Hematopoietic multipotent progenitor cell (in vitro differentiated cells): Measurements from ENCODE around the gene CASKIN2. TPM values are rescaled to one million over a fixed set of nuclear protein-coding genes. Genes with fewer than 3 reads are reported as not detected.
A peak's percentile ranks its signal among the peaks of the same experiment; 100 is the strongest.
"Not testable (repeated sequence)": the region's sequence is repeated elsewhere in the genome, so short reads cannot be mapped to it uniquely, and the experiment has no call there.

Source experiments
- DNase-seq, 3 donors: peaks; one replicate each; pipeline ENCODE4 v3.0.0-alpha.2; 2011 to 2015; ENCODE audit warnings: low read depth in 2 of 3, low spot score in 2 of 3
- total RNA-seq: library from RNA; depleted of rRNA; stranded (reverse); fragments of >200 nt; gene quantifications from one replicate; pipeline ENCODE4 v1.2.3, GENCODE V29; 2012

CASKIN2 gene
- total RNA-seq, 1 donor: 14.8 TPM

DNA sequence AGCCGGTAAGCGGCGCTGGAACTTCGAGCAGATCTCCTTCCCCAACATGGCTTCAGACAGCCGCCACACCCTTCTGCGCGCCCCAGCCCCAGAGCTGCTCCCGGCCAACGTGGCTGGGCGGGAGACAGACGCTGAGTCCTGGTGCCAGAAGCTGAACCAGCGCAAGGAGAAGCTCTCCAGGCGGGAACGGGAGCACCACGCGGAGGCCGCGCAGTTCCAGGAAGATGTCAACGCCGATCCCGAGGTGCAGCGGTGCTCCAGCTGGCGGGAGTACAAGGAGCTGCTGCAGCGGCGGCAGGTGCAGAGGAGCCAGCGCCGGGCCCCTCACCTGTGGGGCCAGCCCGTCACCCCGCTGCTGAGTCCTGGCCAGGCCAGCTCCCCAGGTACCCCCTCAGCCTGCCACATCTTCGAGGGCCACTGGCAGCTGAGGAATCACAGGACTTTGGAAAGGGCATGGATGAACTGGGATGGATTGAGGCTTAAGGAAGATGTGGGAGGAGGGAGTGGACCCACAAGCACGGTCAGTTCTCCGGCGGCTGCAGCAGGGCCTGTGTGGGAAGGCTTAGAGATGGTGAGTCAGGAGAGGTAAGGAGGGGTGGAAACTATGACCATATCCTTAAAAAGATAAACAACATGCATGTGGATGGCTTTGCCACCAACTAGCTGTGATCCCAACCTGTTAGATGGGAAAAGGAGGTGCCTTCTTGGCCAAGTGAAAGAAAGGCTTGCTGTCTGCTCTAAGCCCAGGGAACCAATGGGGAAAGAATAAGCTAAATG, 6.8 kb upstream of the CASKIN2 start:
- DNase-seq: no peak

DNA sequence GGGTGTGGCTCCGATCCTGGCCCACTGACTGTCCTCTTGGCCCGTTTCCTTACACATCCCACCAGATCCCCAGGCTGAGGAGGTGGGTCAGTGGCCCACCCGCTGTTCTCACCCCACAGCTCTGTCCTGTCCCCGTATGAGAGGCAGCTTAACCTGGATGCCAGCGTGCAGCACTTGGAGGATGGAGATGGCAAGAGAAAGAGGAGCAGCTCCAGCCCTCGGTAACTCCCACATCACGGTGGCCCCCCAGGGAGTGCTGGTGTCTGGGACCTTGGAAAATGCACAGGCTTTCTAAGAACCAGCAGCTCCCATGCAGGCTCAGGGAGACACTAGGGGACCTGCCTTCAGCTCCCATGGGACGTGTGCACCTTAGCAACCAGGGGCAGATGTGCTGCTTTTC, 6.0 kb upstream of the CASKIN2 start:
- no peak for DNase-seq

DNA sequence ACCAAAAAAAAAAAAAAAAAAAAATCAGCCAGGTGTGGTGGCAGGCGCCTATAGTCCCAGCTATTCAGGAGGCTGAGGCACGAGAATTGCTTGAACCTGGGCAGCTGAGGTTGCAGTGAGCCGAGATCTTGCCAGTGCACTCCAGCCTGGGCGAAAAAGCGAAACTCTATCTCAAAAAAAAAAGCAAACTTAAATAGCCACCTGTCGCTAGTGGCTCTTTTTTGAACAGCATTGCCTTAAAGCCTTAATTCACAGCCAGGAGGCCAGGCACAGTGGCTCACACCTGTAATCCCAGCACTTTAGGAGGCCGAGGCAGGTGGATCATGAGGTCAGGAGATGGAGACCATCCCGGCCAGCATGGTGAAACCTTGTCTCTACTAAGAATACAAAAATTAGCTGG, 5.1 kb upstream of the CASKIN2 start:
- DNase-seq: not testable (repeated sequence)

DNA sequence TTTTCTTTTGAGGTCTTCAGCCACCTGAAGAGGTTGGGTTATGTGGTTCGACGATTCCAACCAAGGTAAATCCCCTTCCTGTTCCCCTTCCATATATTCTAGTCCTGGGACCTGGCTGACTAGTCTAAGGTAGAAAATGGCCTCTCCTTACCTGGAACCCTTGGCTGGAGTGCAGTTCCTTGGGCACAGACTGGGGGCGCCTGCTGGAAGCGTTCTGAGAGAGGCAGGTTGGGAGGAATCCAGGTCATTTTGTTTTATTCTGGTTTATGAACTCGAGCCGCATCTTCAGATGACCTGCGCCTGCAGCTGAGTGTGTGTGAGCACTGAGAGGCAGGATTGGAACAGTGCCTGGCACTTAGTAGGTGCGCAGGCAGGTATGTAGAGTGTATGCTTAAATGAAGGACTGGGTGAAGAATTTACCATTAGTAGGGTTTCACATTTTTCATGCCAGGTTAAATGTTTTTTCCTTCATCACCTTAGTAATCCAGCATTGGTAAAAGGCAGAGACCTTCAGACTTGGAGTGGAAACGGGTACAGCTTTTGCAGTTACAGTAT, 3.7 kb upstream of the CASKIN2 start:
- DNase-seq: no peak

DNA sequence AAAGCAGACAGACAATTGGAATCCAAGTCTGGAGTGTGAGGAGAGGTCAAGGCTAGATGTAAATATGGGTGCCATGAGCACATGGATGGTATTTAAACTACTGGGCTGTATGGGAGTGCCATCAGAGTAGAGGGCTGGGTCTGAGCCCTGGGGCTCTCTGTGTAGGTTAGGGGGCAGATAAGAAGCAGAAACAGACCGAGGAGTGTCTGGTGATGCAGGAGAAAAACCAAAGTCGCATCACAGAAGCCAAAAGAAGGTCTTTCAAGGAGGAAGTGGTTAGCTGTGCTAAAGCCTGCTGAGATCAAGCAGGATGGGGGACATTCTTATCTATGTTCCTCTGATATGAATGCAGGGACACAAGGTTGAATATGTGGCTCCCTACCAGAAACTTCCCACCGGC, 2.9 kb upstream of the CASKIN2 start:
- DNase-seq: peak; percentile 44 to 85 (median 68)

DNA sequence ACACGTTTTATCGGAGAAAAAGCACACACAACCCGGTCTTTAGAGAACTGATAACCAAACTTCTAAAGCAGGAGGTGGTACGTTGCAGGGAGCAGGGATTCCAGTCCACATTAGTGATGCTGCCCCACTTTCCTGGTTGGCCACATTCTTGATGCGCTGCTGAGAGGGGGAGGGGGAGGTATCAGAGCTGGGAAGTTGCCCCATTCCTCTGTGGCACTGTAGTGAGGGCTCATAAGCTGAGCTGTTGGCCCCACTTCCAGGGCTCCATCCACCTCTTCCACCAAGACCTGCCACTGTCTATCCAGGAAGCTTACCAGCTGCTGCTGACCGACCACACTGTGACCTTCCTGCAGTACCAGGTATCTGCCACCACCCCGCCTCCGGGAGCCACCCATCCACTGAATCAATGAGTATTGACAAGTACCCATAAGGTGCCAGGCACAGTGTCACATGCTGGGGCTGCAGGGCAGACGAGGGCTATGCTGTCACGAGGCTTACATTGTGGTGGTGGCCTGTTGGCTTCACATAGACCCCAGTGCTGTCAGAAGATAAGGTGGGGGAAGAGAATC, 2.0 kb upstream of the CASKIN2 start:
- no peak for DNase-seq

DNA sequence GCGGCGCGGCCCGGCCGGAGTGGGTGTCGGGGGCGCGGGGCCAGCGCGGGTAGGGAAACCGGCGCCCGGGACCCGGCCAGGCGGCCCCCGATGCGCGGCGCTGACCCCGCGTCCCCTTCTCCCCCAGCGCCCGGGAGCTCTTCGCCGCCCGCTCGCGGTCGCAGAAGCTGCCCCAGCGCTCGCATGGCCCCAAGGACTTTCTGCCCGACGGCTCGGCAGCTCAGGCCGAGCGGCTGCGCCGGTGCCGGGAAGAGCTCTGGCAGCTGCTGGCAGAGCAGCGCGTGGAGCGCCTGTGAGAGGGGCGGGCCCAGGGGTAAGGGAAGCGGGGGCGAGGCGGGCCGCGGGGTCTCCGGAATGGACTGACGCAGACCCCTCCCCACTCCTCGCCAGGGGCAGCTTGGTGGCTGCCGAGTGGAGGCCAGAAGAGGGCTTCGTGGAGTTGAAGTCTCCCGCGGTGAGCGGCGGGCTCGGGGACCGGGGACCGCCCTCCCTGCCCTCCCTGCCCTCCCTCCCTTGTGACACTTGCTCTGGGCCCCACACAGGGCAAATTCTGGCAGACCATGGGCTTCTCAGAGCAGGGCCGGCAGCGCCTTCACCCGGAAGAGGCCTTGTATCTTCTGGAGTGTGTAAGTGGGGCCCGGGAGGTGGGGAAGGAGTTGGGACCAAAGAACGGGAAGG, 1.4 kb upstream of the CASKIN2 start:
- DNase-seq: no peak

DNA sequence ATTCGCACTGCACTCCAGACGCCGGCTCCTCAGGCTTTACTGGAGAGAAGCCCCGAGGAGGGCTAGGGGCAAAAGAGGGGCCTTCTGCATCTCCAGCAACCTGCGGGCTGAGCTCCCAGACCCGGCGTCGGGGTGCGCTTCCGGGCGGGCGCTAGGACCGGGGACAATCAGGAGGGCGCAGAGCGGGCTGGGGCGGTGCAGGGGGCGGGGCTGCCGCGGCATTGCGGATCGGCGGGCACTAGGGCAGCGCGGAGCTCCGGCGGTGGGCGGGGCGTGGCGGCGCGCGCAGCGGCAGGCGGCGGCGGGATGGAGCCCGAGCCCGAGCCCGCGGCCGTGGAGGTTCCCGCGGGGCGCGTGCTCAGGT, 900 bp upstream of the CASKIN2 start, which contains the start of gene TSEN54:
Gene TSEN54, plus strand, starts transcription at position 274 of the 364 bp plus-strand sequence. Its CDS starts 33 bp downstream, at position 307.
- peak; percentile 80 to 91 (median 86) for DNase-seq

DNA sequence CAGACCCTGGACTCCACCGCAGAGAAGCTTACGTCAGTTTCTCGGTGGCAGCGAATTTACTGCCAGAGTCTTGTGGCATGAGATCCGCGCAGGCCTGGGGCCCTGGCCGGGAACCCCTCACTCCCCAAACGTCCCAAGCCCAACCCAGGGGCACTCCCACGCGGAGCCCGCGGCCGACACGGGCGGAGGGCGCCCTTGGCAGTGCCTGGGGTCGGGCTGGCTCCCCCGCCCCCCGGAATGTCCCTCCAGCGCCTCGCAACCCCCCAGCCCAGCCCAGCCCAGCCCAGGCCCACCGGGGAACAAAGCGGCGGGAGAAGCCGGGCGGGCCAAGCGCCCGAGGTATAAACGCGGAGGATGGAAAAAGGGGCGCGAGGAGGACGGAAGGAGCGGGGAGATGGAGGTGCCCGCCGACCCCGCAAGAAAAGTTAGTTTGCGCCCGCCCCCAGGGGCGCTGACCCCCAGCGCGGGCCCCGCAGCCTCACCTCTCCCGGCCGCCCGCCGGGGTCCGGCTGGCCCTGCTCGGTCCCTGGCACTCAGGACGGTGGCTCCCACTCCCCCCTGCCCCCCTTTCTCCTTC, 330 bp downstream of the CASKIN2 start:
- no peak for DNase-seq

DNA sequence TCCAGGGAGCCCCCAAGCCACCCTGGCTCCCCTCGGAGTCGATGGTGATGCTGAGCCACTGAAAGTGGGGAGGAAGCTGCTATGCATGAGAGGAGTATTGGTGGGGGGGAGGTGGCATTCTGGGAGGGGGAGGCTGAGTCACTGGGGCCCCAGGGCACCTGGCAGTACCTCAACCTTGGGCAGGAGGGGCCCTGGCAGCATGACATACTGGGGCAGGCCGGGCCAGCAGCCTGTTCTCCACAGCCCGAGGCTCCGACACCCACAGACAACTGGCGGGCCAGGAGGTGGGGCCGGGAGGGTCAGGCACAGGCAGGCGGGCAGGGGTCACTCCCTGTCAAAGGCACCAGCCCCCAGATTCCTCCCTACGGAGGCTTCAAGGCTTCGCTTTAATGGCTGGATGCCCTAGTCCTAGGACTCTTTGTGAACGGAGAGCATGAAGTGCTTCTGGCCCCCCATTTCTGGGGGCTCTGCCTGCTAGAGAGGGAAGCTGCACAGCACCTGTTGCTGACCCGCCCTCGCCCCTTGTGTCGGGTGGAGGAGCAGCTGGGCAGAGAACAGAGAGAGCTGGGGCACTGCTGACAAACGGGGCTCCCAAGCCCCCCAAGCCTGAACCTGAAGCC, 928 bp downstream of the CASKIN2 start:
- no peak for DNase-seq

DNA sequence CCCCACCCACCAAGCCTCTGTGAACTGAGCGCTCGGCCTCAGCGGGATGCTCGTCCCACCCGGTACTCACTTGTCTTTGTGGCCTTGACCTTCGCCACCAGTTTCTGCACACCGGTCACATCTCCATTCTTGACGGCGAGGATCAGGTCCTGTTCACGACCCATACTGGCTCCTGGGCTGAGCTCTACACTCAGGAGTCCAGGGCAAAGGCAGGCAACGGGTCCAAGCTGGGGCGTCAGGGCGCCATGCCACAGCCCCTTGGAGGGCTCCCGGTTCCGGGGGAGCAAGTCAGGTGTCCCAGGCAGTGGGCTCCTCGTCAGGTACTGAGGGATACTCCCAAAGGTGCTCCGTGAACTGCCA, 1.7 kb downstream of the CASKIN2 start:
- no peak for DNase-seq

DNA sequence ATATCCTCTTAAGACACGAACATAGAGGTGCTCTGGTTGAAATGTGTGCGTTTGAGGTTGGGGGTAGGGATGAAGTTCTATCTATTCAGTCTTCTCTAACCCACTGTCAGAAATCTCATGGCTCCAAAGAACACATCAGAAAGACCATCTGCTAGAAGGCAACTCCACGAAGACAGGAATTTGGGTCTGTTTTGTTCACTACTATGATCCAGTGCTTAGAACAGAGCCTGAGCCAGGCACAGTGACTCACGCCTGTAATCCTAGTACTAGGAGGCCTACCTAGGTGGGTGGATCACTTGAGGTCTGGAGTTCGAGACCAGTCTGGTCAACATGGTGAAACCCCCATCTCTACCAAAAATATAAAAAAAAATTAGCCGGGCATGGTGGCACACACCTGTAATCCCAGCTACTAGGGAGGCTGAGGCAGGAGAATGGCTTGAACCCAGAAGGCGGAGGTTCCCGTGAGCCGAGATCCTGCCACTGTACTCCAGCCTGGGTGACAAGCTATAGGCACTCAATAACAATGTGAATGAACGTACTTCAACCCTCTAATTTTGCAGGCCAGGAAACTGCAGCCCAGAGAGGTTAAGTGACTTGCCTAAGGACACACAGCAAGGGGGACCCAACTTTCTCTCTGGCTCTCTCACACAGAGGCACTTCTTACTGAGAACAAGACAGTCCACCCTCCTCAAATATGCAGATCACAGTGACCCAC, 2.3 kb downstream of the CASKIN2 start:
- DNase-seq: no peak

DNA sequence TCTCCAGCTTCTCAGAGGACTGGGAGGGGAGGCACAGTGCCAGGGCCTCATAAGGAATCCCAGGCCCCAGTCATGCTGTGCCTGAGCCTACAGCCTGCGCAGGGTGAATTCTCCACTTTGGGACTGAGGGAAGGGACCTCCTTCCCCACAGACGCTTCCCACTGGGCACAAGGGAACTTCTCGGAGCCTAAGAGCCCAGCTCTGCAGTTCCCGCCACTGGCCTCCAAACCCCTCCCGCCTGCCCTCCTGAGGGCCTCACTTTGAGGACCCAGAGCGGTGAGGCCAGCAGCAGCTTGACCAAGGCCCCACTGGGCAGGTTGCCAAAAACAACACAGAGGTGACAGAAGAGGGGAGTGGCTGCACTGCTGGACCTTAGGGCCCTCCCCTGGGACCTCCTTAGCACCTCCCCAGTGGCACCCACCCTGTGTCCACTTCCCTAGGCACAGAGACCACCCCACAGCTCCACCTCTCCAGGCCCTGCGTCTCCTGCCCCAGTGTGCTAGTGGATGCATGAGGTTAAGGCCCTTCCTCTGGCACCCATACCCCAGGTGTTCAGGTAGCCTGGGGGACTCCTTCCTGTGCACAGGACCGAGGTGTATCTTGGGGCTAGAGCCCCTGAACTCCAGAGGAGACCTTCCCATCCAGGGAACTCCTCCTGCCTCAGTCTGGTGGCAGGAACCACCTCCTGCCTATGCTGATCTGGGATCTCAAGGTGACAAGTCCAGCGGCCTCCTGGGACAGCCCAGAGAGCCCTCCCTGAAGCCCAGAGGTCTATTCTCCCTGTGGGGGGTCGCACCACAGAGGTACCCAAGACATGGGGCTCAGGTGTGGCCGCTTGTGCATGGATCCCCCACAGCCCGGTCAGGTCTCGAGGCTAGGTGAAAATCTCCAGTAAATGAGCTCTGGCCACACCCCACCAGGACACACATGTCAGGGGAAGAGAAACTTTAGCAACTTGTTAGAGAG, 3.4 kb downstream of the CASKIN2 start:
- no peak for DNase-seq

DNA sequence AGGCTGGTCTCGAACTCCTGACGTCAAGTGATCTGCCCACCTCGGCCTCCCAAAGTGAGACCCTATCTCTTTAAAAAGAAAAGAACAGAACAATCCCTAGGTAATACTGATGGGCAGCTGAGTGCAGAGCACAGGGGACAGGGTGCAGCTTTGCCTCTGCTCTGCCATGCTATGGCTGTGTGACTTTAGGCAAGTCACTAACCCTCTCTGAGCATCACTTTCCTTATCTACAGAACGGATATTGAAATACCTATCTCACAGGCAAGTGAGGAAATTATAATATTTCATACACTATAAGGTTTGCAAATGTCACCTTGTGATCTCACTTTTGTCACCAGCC, 4.1 kb downstream of the CASKIN2 start:
- DNase-seq: no peak

DNA sequence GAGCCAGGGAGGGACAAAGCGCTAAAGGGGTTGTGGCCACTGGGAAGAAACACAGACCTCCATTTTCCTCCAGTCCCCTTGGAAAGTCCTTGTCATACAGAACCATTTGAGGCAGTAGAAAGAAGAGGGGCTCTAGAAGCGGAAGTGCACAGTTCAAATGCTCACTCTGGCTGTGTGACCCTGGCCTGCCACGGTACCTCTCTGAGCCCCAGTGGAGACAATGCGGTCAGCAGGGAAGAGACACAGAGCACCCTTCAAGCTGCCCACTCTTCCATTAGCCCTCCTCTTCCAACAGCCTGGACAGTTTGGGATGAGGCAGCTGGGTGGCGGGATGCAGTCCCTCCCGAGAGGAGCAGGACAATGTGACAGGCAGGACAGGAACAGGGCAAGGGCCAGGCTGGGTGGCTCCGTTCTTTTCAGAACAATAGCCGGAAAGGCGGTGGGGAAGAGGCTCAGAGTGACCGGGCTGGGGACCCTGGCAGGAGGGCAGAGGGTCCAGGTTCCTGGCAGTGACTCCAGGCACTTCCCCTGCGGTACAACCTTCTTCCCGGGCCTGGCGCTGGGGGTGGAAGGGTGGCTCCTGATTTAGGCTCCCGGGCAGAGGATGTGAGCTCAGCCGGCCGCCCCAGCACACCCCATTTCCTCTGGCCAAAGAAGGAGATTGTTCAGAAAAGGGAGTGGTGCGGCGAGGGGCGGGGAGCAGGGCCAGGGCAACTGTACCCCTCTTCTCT, 5.6 kb downstream of the CASKIN2 start:
- DNase-seq: no peak

DNA sequence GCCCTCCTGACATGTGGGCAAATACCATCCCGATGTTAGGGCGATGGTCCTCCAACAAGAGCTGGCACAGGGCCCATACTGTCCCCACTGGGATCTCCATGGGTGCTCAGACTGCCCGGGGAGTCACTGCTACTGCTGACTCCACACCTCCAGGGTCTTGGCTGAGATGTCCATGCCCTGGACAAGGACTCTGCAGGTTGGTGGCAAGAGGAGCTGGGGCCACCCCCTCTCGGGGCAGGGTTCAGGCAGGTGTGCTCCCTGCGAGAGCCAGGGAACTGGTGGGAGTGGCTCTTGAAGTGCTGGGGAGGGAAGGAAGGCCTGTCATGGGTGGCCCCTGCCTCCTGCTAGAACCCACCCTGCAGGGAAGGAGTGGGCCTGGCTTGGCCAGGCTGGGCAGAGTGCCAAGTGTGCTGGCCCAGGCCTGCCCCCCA, 6.4 kb downstream of the CASKIN2 start:
- no peak for DNase-seq

DNA sequence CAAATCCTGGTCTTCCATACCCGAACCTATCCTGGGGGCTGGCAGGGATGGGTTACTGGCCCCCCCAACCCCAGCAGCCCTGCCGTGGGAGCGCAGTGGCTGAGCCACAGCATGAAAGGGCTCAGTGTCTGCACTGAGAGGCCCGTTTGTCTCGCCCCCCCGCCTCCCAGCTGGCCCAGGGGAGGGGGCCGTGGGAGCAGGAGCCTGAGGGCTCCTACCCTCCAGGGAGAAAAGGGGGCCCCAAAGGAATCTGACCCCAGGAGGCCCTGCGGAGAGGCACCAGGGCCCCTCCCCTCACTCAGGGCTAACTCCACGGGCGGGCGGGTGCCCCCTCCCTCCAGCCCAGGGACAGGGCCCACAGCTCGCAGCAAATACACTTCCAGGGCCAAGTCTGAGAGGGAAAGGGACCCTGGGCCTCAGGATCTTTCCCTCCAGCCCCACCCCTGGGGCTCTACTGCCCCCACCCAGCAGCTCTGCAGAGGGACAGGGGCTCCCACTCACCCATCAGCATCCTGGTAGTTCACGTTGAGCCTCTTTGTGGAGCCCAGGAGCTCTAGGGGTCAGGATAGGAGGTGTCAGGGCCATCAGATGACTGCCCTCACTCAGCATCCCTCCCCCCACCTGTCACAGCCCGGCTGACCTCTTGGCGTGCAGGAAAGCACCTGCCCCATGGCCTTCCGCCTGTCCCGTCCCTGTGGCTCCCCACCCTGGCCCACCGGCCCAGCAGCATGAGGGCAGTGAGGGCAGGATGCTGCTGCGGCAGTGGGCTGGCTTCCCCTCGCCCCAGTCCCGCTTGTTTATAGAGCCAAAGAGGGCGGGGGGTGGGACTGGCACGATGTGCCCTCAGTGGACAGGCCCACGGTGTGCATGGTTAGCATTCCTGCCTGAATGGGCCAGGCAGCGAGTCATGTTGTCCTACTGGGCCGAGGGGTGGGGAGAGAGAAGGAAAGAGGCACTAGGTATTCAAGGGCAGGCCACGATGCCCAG, 7.3 kb downstream of the CASKIN2 start:
- DNase-seq: no peak
